ENCODE data around the gene IMMP2L. TPM values are rescaled to one million over a fixed set of nuclear protein-coding genes. Genes with fewer than 3 reads are reported as not detected.

The IMMP2L gene
- polyA plus RNA-seq, 1 of the 3 experiments (the other 2 are of a cell fraction): 10.7 TPM

DNA sequence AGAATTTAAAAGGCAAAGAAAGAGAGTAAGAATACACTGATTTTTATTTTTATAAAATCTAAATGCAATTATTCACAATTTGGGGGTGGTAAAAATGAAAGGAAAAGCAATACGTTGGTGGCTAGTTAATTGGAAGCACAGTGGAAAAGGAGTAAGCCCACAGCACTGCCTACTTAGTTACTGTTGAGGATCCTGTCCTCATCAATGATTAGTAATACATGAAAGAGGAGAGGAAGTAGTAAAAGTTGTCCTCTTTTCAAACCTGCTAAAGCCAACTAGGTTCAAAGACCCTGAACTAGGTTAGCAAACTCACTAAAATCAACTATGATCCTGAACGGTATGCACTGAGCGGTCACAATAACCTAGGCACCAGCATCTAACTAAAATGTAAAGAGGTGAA lies 524.1 kb downstream of the IMMP2L start:
- DNase-seq: no peak
- H3K9me3 ChIP-seq: no peaks in the 10 kb centered on the region
- H2AFZ ChIP-seq (ENCODE audit: low read depth): no peak overlapping the region
- TF ChIP-seq RAD21 (IDR thresholded peaks at IDR 0.05; ENCODE audit: low read length) (no peak), RXRA (IDR thresholded peaks at IDR 0.05; ENCODE audit: borderline replicate concordance, low read depth) (no peak), SIN3A (IDR thresholded peaks at IDR 0.05; ENCODE audit: borderline replicate concordance, low read depth, low read length) (no peak), FOSL2 (IDR thresholded peaks at IDR 0.05; ENCODE audit: borderline replicate concordance, low read depth) (no peak), TCF12 (IDR thresholded peaks at IDR 0.05) (no peak), EZH2phosphoT487 (IDR thresholded peaks at IDR 0.05; ENCODE audit: borderline replicate concordance, low read depth) (no peak), FOXM1 (IDR thresholded peaks at IDR 0.05; ENCODE audit: low read depth) (no peak), SMC3 (IDR thresholded peaks at IDR 0.05; ENCODE audit: low read depth, low read length) (no peak), EP300 (IDR thresholded peaks at IDR 0.05; ENCODE audit: borderline replicate concordance in 1 of 2, low read depth in 1 of 2, low read length in 1 of 2) (no peak), TEAD4 (IDR thresholded peaks at IDR 0.05; ENCODE audit: borderline replicate concordance, insufficient read depth) (no peak)
- TF ChIP-seq, protein P1, sequence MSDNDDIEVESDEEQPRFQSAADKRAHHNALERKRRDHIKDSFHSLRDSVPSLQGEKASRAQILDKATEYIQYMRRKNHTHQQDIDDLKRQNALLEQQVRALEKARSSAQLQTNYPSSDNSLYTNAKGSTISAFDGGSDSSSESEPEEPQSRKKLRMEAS (IDR thresholded peaks at IDR 0.05; ENCODE audit: low read depth): no peak
- TF ChIP-seq, protein P2, sequence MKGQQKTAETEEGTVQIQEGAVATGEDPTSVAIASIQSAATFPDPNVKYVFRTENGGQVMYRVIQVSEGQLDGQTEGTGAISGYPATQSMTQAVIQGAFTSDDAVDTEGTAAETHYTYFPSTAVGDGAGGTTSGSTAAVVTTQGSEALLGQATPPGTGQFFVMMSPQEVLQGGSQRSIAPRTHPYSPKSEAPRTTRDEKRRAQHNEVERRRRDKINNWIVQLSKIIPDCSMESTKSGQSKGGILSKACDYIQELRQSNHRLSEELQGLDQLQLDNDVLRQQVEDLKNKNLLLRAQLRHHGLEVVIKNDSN (IDR thresholded peaks at IDR 0.05; ENCODE audit: borderline replicate concordance, low read depth): no peak
- TF ChIP-seq, protein P3, sequence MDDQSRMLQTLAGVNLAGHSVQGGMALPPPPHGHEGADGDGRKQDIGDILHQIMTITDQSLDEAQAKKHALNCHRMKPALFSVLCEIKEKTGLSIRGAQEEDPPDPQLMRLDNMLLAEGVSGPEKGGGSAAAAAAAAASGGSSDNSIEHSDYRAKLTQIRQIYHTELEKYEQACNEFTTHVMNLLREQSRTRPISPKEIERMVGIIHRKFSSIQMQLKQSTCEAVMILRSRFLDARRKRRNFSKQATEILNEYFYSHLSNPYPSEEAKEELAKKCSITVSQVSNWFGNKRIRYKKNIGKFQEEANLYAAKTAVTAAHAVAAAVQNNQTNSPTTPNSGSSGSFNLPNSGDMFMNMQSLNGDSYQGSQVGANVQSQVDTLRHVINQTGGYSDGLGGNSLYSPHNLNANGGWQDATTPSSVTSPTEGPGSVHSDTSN (IDR thresholded peaks at IDR 0.05): no peak
- TF ChIP-seq, protein P4, sequence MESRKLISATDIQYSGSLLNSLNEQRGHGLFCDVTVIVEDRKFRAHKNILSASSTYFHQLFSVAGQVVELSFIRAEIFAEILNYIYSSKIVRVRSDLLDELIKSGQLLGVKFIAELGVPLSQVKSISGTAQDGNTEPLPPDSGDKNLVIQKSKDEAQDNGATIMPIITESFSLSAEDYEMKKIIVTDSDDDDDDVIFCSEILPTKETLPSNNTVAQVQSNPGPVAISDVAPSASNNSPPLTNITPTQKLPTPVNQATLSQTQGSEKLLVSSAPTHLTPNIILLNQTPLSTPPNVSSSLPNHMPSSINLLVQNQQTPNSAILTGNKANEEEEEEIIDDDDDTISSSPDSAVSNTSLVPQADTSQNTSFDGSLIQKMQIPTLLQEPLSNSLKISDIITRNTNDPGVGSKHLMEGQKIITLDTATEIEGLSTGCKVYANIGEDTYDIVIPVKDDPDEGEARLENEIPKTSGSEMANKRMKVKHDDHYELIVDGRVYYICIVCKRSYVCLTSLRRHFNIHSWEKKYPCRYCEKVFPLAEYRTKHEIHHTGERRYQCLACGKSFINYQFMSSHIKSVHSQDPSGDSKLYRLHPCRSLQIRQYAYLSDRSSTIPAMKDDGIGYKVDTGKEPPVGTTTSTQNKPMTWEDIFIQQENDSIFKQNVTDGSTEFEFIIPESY (IDR thresholded peaks at IDR 0.05; ENCODE audit: borderline replicate concordance, low read depth): no peak
- H3K4me2 ChIP-seq: no peak overlapping the region
- CTCF ChIA-PET: no interaction called here
- no peaks in the 10 kb centered on the region for H3K4me1 ChIP-seq (ENCODE audit: control insufficient read depth in 1 of 2, insufficient read depth in 2 of 2, low read depth in 1 of 2, low read length in 1 of 2)
- H3F3A ChIP-seq (replicated peaks; ENCODE audit: insufficient read depth): peaks cover 4% of the 10 kb centered on the region
- H3K27ac ChIP-seq (ENCODE audit: low read depth in 2 of 2, low read length in 1 of 2): no peak overlapping the region
- H3K9me2 ChIP-seq: no peaks in the 10 kb centered on the region
- no peaks in the 10 kb centered on the region for H4K20me1 ChIP-seq (ENCODE audit: insufficient read depth)
- no peaks in the 10 kb centered on the region for H3K27me3 ChIP-seq (ENCODE audit: insufficient read depth)
- H3K9ac ChIP-seq: no peak overlapping the region
- no peaks in the 10 kb centered on the region for H3K79me2 ChIP-seq (ENCODE audit: insufficient read depth)
- no peaks in the 10 kb centered on the region for H3K36me3 ChIP-seq (replicated peaks in 1 of 2; ENCODE audit: control insufficient read depth in 1 of 2, insufficient read depth in 2 of 2, low read length in 1 of 2)
- 82% methylated on average over 3 of the region's 3 CpGs for WGBS (ENCODE audit: low lambda C conversion rate)
- H3K4me3 ChIP-seq (ENCODE audit: low read depth in 2 of 2, low read length in 1 of 2): no peak overlapping the region
- POLR2A ChIA-PET: no interaction called here

DNA sequence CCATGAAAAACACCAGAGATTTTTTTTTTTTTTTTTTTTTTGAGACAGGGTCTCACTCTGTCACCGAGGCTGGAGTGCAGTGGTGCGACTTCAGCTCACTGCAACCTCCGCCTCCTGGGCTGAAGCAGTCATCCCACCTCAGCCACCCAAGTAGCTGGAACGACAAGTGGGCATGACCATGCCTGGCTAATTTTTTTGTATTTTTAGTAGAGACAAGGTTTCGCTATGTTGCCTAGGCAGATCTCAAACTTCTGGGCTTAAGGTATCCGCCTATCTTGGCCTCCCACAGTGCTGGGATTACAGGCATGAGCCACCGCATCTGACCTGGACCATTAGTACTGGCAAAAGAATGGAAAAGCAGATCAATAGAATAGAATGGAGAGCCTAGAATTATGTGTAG lies 530.4 kb downstream of the IMMP2L start:
- TF ChIP-seq YY1 (IDR thresholded peaks at IDR 0.05; ENCODE audit: low read depth): no peak
- TF ChIP-seq CHD2 (IDR thresholded peaks at IDR 0.05; ENCODE audit: low read length, partially characterized antibody): no peak
- TF ChIP-seq RXRA (IDR thresholded peaks at IDR 0.05; ENCODE audit: borderline replicate concordance, low read depth): no peak
- 92% methylated on average over 7 of the region's 7 CpGs for WGBS (ENCODE audit: low lambda C conversion rate)
- Histone ChIP-seq H3K4me3 (ENCODE audit: low read depth in 2 of 2, low read length in 1 of 2) (no peak overlapping the region), H3K9ac (no peak overlapping the region), H3K36me3 (replicated peaks in 1 of 2; ENCODE audit: control insufficient read depth in 1 of 2, insufficient read depth in 2 of 2, low read length in 1 of 2) (no peaks in the 10 kb centered on the region), H3K27me3 (ENCODE audit: insufficient read depth) (no peaks in the 10 kb centered on the region), H3K27ac (ENCODE audit: low read depth in 2 of 2, low read length in 1 of 2) (no peak overlapping the region), H3F3A (replicated peaks; ENCODE audit: insufficient read depth) (peaks cover 18% of the 10 kb centered on the region), H3K9me3 (no peaks in the 10 kb centered on the region), H4K20me1 (ENCODE audit: insufficient read depth) (no peaks in the 10 kb centered on the region), H2AFZ (ENCODE audit: low read depth) (no peak overlapping the region), H3K4me1 (ENCODE audit: control insufficient read depth in 1 of 2, insufficient read depth in 2 of 2, low read depth in 1 of 2, low read length in 1 of 2) (peaks cover 7 to 21% of the 10 kb centered on the region in 2 experiments; a peak in 3 of 4 replicates), H3K4me2 (no peak overlapping the region), H3K79me2 (ENCODE audit: insufficient read depth) (no peaks in the 10 kb centered on the region), H3K9me2 (no peaks in the 10 kb centered on the region)
- ChIA-PET CTCF (no interaction called here), POLR2A (no interaction called here)
- DNase-seq: no peak

Measured in SK-N-SH (cell line).